Fibroblast of mammary gland (primary cell): Measurements from ENCODE around the gene GRP.
A peak's percentile ranks its signal among the peaks of the same experiment; 100 is the strongest.

Experiments used
- DNase-seq: peaks from one replicate; pipeline ENCODE4 v3.0.0-alpha.2; 2010; ENCODE audit warnings: low read depth
- H3K4me3 ChIP-seq: 2 replicates; pipeline ENCODE4 v1.5.1; 2011; ENCODE audit warnings: low read depth, mild to moderate bottlenecking, low read length, moderate library complexity; ENCODE audit not compliant: control insufficient read depth
- CTCF ChIP-seq: conservative IDR thresholded peaks from 2 replicates; pipeline ENCODE4 v1.5.1; 2011; ENCODE audit warnings: low read depth, low read length, inconsistent platforms; ENCODE audit not compliant: control insufficient read depth, insufficient read depth

GRP gene

GRCh38 chr18:59189746-59190145 lies 30.2 kb upstream of the GRP start:
- TF ChIP-seq CTCF, result no peak
- H3K4me3 ChIP-seq, result no peak overlapping the region
- peak; percentile 51 for DNase-seq

- TF ChIP-seq CTCF, result no peak
- H3K4me3 ChIP-seq, result no peak overlapping the region
Observed at GRCh38 chr18:59196161-59196725, 23.7 kb upstream of the GRP start.

GRCh38 chr18:59197636-59198035 lies 22.3 kb upstream of the GRP start:
- DNase-seq, result no peak
- TF ChIP-seq CTCF, result no peak
- H3K4me3 ChIP-seq, result no peak overlapping the region

More at GRCh38 chr18:59196161-59196725, 23.7 kb upstream of the GRP start:
- no peak for DNase-seq

GRCh38 chr18:59198215-59198614 lies 21.7 kb upstream of the GRP start:
- no peak for DNase-seq
- H3K4me3 ChIP-seq, result no peak overlapping the region
- no peak for TF ChIP-seq CTCF

- DNase-seq, result no peak
- no peak for TF ChIP-seq CTCF
- H3K4me3 ChIP-seq, result no peak overlapping the region
Observed at GRCh38 chr18:59200787-59201186, 19.2 kb upstream of the GRP start.

- DNase-seq, result no peak
- no peak overlapping the region for H3K4me3 ChIP-seq
- no peak for TF ChIP-seq CTCF
Observed at GRCh38 chr18:59202258-59202820, 17.6 kb upstream of the GRP start.
